GM12878 (cell line): ENCODE data around the gene VMP1. TPM values are rescaled to one million over a fixed set of nuclear protein-coding genes. Genes with fewer than 3 reads are reported as not detected.

ENCODE experiments used
- ATAC-seq: fragments of 200-7000 bp; cut with Tn5 transposase; 3 replicates; pipeline ENCODE4 v1.9.1; 2020; ENCODE audit warnings: mild to moderate bottlenecking, moderate library complexity
- BruUV-seq: library from RNA; stranded (reverse); fragments of 400-500 nt; replicated peaks from 2 replicates; lab custom pipeline; 2021; lab: Mats Ljungman, UMichigan
- CTCF ChIA-PET: fragments of 300-600 bp; sonication (Branson Sonifier 250); formaldehyde crosslinking; extraction: SDS; loops from one replicate; lab custom pipeline; 2021; ENCODE audit warnings: inconsistent platforms; lab: Yijun Ruan, JAX
- POLR2A ChIA-PET: fragments of 350-600 bp; formaldehyde crosslinking; extraction: SDS; loops from one replicate; lab custom pipeline; 2021; ENCODE audit warnings: inconsistent platforms; lab: Charles Lee
- RAD21 ChIA-PET: fragments of 300-600 bp; sonication (Branson Sonifier 250); formaldehyde crosslinking; loops from one replicate; lab custom pipeline; 2023; ENCODE audit warnings: antibody characterized with exemption; ENCODE audit not compliant: unreplicated experiment; lab: Charles Lee
- SMC1A ChIA-PET: fragments of 300-600 bp; sonication (Branson Sonifier 250); formaldehyde crosslinking; loops from one replicate; lab custom pipeline; 2023; ENCODE audit not compliant: unreplicated experiment, uncharacterized antibody; lab: Charles Lee
- DNase-seq: peaks from one replicate; pipeline ENCODE4 v3.0.0-alpha.2; 2011; ENCODE audit warnings: low read depth, low spot score
- FAIRE-seq: peaks from 3 replicates; lab custom pipeline; 2011; peaks lifted over from hg19 to GRCh38; lab: Jason Lieb, UNC
- H2AFZ ChIP-seq: 2 replicates; pipeline ENCODE4 v1.6.0; 2011; ENCODE audit warnings: low read depth, low read length, control low read depth; ENCODE audit not compliant: control insufficient read depth
- H3K27ac ChIP-seq: 2 replicates; pipeline ENCODE4 v1.5.1; 2011; ENCODE audit warnings: control low read depth; ENCODE audit not compliant: control insufficient read depth, insufficient read depth
- H3K27me3 ChIP-seq, 2 experiments: replicated peaks in 1 of 2; 2 replicates each; pipeline versions ENCODE4 v1.6.0 to v1.6.1; 2011; ENCODE audit warnings: low read length in 1 of 2; ENCODE audit not compliant: control insufficient read depth in 2 of 2, insufficient read depth in 2 of 2
- H3K36me3 ChIP-seq, 2 experiments: 2 replicates each; pipeline ENCODE4 v1.5.1; 2011; ENCODE audit warnings: low read length in 1 of 2; ENCODE audit not compliant: control insufficient read depth in 2 of 2, insufficient read depth in 2 of 2
- H3K4me1 ChIP-seq: 2 replicates; pipeline ENCODE4 v1.6.1; 2011; ENCODE audit warnings: mild to moderate bottlenecking, low read length, moderate library complexity, mixed read lengths; ENCODE audit not compliant: control insufficient read depth, insufficient read depth
- H3K4me2 ChIP-seq: 2 replicates; pipeline ENCODE4 v1.6.0; 2011; ENCODE audit warnings: control low read depth; ENCODE audit not compliant: control insufficient read depth, insufficient read depth
- H3K4me3 ChIP-seq: fragments of 200-600 bp; sonication (generic); 2 replicates; pipeline ENCODE4 v1.5.1; 2016
- H3K79me2 ChIP-seq: 2 replicates; pipeline ENCODE4 v1.6.0; 2011; ENCODE audit warnings: low read length; ENCODE audit not compliant: control insufficient read depth, insufficient read depth
- H3K9ac ChIP-seq: 2 replicates; pipeline ENCODE4 v1.8.0; 2011; ENCODE audit warnings: low read length, control low read depth, mixed read lengths; ENCODE audit not compliant: control insufficient read depth, insufficient read depth
- H3K9me3 ChIP-seq: replicated peaks from 3 replicates; pipeline ENCODE4 v1.5.1; 2011; ENCODE audit warnings: mild to moderate bottlenecking, low read length; ENCODE audit not compliant: control insufficient read depth, insufficient read depth
- H4K20me1 ChIP-seq: 2 replicates; pipeline ENCODE4 v1.6.0; 2011; ENCODE audit not compliant: control insufficient read depth, insufficient read depth
- BCL11A ChIP-seq: IDR thresholded peaks from 2 replicates; pipeline ENCODE4 v1.6.1; 2011; ENCODE audit warnings: low read depth, low read length
- ETV6 ChIP-seq, 2 experiments: fragments of 450-650 bp in 1 of 2; IDR thresholded peaks in 1 of 2; conservative IDR thresholded peaks in 1 of 2; 2 replicates each; pipeline ENCODE4 v1.6.1; 2014; ENCODE audit warnings: antibody characterized with exemption in 1 of 2, borderline replicate concordance in 1 of 2, low read depth in 1 of 2, mild to moderate bottlenecking in 1 of 2, moderate library complexity in 1 of 2
- GABPA ChIP-seq: IDR thresholded peaks from 2 replicates; pipeline ENCODE4 v1.6.1; 2014; ENCODE audit warnings: antibody characterized with exemption, low read depth, mild to moderate bottlenecking, inconsistent platforms
- MLLT1 ChIP-seq: fragments of 450-650 bp; IDR thresholded peaks from 2 replicates; pipeline ENCODE4 v1.6.1; 2016; ENCODE audit warnings: mild to moderate bottlenecking
- NFIC ChIP-seq: IDR thresholded peaks from 2 replicates; pipeline ENCODE4 v1.6.1; 2012; ENCODE audit warnings: low read depth, mild to moderate bottlenecking, inconsistent platforms, low read length, moderate library complexity
- NR2F1 ChIP-seq: fragments of 450-650 bp; conservative IDR thresholded peaks from 2 replicates; pipeline ENCODE4 v1.6.1; 2017; ENCODE audit warnings: mild to moderate bottlenecking
- POLR2AphosphoS2 ChIP-seq: IDR thresholded peaks from 2 replicates; pipeline ENCODE4 v1.6.1; 2011; ENCODE audit warnings: low read depth, mild to moderate bottlenecking, low read length, improper control_type of control experiment, moderate library complexity
- POLR2AphosphoS5 ChIP-seq: IDR thresholded peaks from 2 replicates; pipeline ENCODE4 v1.6.1; 2011; ENCODE audit warnings: mild to moderate bottlenecking, low read length, inconsistent platforms
- RELB ChIP-seq: fragments of 450-650 bp; IDR thresholded peaks from 2 replicates; pipeline ENCODE4 v1.6.1; 2017; ENCODE audit warnings: low read depth, mild to moderate bottlenecking, moderate library complexity
- REST ChIP-seq: IDR thresholded peaks from 2 replicates; pipeline ENCODE4 v1.6.1; 2012; ENCODE audit warnings: mild to moderate bottlenecking, low read depth, low read length
- SIN3A ChIP-seq: IDR thresholded peaks from 2 replicates; pipeline ENCODE4 v1.6.1; 2012; ENCODE audit warnings: low read depth, low read length, improper control_type of control experiment
- TCF7 ChIP-seq: IDR thresholded peaks from 2 replicates; pipeline ENCODE4 v1.6.1; 2014; ENCODE audit warnings: antibody characterized with exemption, borderline replicate concordance
- USF1 ChIP-seq: IDR thresholded peaks from 2 replicates; pipeline ENCODE4 v1.6.1; 2011; ENCODE audit warnings: borderline replicate concordance, low read depth, mild to moderate bottlenecking, moderate library complexity, mixed read lengths, low read length; ENCODE audit not compliant: insufficient read depth; ENCODE audit errors: extremely low read length
- YY1 ChIP-seq: IDR thresholded peaks from 2 replicates; pipeline ENCODE4 v1.6.1; 2011; ENCODE audit warnings: low read depth, mild to moderate bottlenecking, low read length
- ZNF274 ChIP-seq: IDR thresholded peaks from one replicate; pipeline ENCODE4 v1.8.0; 2011; ENCODE audit not compliant: insufficient read length, insufficient read depth
- WGBS: methylation state at CpG from one replicate; pipeline ENCODE4 v1.1.6; 2016; ENCODE audit warnings: low lambda C conversion rate; ENCODE audit not compliant: insufficient replicate concordance, insufficient coverage; ENCODE audit errors: missing lambda C conversion rate; 5-methylcytosine and 5-hydroxymethylcytosine counted together
- in situ Hi-C: fragments of 300-500 bp; cut with MboI; formaldehyde crosslinking; loops from 9 replicates; pipeline ENCODE4 v1.14.3; 2018; ENCODE audit warnings: mixed read lengths
- intact Hi-C: fragments of 100-400 bp; cut with micrococcal nuclease; formaldehyde crosslinking; loops from one replicate; pipeline ENCODE4 v1.14.2; 2022; ENCODE audit not compliant: unreplicated experiment
- polyA plus RNA-seq, 11 experiments: library from polyadenylated mRNA; depleted of rRNA in 4 of 11; unstranded in 6 of 11; stranded (reverse) in 5 of 11; fragments of >200 nt; fragmentation: Nextera tagmentation in 4 of 11; fragmentation: Illumina TruSeq in 1 of 11; extraction: Ambion mirVana in 4 of 11; extraction: Trizol in 1 of 11; gene quantifications; 1 replicate in 1 of 11; 2 replicates in 10 of 11; pipeline versions ENCODE4 v1.2.1 to v1.2.3, GENCODE V29; 2011 to 2016; ENCODE audit warnings: inconsistent platforms in 2 of 11, missing spikeins in 2 of 11, low read depth in 1 of 11
- total RNA-seq, 4 experiments: library from RNA; depleted of rRNA in 3 of 4; stranded (reverse); fragments of >200 nt in 3 of 4; fragmentation: Illumina TruSeq in 1 of 4; extraction: Trizol in 1 of 4; gene quantifications; 2 replicates each; pipeline versions ENCODE4 v1.2.1 to v1.2.3, GENCODE V29; 2013 to 2021

VMP1 gene
- total and polyA plus RNA-seq, 10 of the 15 experiments (the other 5 are each of a cell fraction or from before 2014, with no cell fraction given), result 88.4 to 199 (median 132) TPM

- no peak for TF ChIP-seq POLR2AphosphoS2
Observed at GRCh38 chr17:59668816-59669215, 38.6 kb upstream of the VMP1 start (continued).

GRCh38 chr17:59669411-59669810 is 38.0 kb upstream of the VMP1 start:
- H3K9ac ChIP-seq, result no peak overlapping the region
- peak; percentile 72 for FAIRE-seq
- DNase-seq, result no peak
- CTCF ChIA-PET, result interaction anchor here (0.9 to 3.7 kb wide), 5 partner anchors 9 to 106 kb away, joined by 3 to 11 read pairs (median 5); no protein-coding TSS in a partner anchor
- RAD21 ChIA-PET, result interaction anchor here (0.7 to 3.4 kb wide), 10 partner anchors 17 to 449 kb away, joined by 3 to 29 read pairs (median 6); partner anchors contain the start of genes CLTC, GDPD1, PTRH2 and VMP1
- peaks cover 6 to 43% of the 10 kb centered on the region in 2 experiments for H3K36me3 ChIP-seq
- POLR2A ChIA-PET, result interaction anchor here (1.0 to 2.6 kb wide), 3 partner anchors 26 to 49 kb away, joined by 3 to 23 read pairs (median 4); partner anchors contain the start of genes CLTC, PTRH2 and VMP1
- H3K79me2 ChIP-seq, result peaks cover 6% of the 10 kb centered on the region
- H2AFZ ChIP-seq, result no peak overlapping the region
- SMC1A ChIA-PET, result interaction anchor here (0.8 to 5.8 kb wide), 17 partner anchors 9 to 784 kb away, joined by 3 to 70 read pairs (median 3); partner anchors contain the start of gene CLTC
- in situ Hi-C loops (no loop called here), intact Hi-C loops (no loop called here)
- peaks cover 8% of the 10 kb centered on the region for H3K4me1 ChIP-seq
- no peaks in the 10 kb centered on the region for H4K20me1 ChIP-seq
- no TSS peak for BruUV-seq
- H3K27me3 ChIP-seq, result no peaks in the 10 kb centered on the region
- ATAC-seq, result peak; percentile 78
- peak overlapping the region; percentile 52; the same call in 1 of the 2 replicates for H3K27ac ChIP-seq
- H3K9me3 ChIP-seq, result no peaks in the 10 kb centered on the region
- H3K4me2 ChIP-seq, result no peak overlapping the region
- WGBS, result 26% methylated on average over 1 of the region's 1 CpG
- H3K4me3 ChIP-seq, result no peak overlapping the region
- no peak for TF ChIP-seq ZNF274
- no peak for TF ChIP-seq ETV6 (conservative IDR thresholded peaks at IDR 0.05 in 1 of 2, IDR thresholded peaks at IDR 0.05 in 1 of 2; ENCODE audit: borderline replicate concordance in 1 of 2, low read depth in 1 of 2)
- TF ChIP-seq TCF7, result no peak
- no peak for TF ChIP-seq BCL11A
- no peak for TF ChIP-seq NR2F1
- no peak for TF ChIP-seq POLR2AphosphoS5
- no peak for TF ChIP-seq SIN3A
- no peak for TF ChIP-seq YY1
- no peak for TF ChIP-seq NFIC
- TF ChIP-seq MLLT1, result no peak
- TF ChIP-seq USF1, result no peak
- no peak for TF ChIP-seq RELB
- TF ChIP-seq GABPA, result no peak
- TF ChIP-seq REST, result no peak
